BE2C (cell line): ENCODE data around the gene KCNK4.

Experiments used
- DNase-seq: peaks from one replicate; pipeline ENCODE4 v3.0.0-alpha.2; 2020
- H3K27me3 ChIP-seq: fragments of 250-450 bp; sonication (Bioruptor Pico); 2 replicates; pipeline ENCODE4 v1.5.1; 2020; ENCODE audit warnings: mild to moderate bottlenecking
- H3K36me3 ChIP-seq: fragments of 250-450 bp; sonication (Bioruptor Pico); 2 replicates; pipeline ENCODE4 v1.5.1; 2020; ENCODE audit warnings: mild to moderate bottlenecking
- H3K4me1 ChIP-seq: fragments of 250-450 bp; sonication (Bioruptor Pico); 2 replicates; pipeline ENCODE4 v1.5.1; 2020
- H3K4me3 ChIP-seq: 2 replicates; pipeline ENCODE4 v1.5.1; 2011; ENCODE audit warnings: low read depth, low read length
- H3K9me3 ChIP-seq: fragments of 250-450 bp; sonication (Bioruptor Pico); 2 replicates; pipeline ENCODE4 v1.5.1; 2020
- TF ChIP-seq, protein P1 (sequence below): IDR thresholded peaks from 2 replicates; pipeline ENCODE4 v1.5.1; 2012; ENCODE audit warnings: mild to moderate bottlenecking, low read depth, low read length

Gene KCNK4

DNA sequence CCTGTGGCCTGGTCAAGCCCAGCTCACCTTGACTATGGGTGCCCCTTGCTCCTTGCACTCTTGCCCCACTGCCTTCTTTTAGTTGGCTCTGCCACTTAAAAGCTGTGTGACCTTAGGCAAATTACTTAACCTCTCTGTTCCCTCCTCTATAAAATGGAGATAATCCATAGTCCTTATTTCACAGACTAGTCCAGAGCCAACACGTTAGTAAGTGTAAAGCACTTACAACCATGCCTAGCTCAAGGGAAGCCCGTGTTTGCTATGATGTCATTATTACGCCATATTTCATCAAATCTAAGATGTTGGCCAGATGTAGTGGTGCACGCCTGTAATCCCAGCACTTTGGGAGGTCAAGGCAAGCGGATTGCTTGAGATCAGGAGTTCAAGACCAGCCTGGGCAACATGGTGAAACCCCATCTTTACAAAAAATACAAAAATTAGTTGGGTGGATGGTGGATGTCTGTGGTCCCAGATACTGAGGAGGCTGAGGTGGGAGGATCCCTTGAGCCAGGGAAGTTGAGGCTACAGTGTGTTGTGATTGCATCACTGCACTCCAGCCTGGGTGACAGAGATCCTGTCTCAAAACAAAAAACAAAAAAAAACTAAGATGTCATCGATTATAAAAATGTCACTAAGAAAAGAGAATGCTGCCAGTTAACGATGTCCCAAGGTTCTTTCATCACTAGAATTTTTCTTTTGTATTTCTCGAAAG, 46.6 kb downstream of the KCNK4 start:
- H3K4me1 ChIP-seq, result no peaks in the 10 kb centered on the region
- H3K4me3 ChIP-seq, result no peak overlapping the region
- TF ChIP-seq, protein P1, sequence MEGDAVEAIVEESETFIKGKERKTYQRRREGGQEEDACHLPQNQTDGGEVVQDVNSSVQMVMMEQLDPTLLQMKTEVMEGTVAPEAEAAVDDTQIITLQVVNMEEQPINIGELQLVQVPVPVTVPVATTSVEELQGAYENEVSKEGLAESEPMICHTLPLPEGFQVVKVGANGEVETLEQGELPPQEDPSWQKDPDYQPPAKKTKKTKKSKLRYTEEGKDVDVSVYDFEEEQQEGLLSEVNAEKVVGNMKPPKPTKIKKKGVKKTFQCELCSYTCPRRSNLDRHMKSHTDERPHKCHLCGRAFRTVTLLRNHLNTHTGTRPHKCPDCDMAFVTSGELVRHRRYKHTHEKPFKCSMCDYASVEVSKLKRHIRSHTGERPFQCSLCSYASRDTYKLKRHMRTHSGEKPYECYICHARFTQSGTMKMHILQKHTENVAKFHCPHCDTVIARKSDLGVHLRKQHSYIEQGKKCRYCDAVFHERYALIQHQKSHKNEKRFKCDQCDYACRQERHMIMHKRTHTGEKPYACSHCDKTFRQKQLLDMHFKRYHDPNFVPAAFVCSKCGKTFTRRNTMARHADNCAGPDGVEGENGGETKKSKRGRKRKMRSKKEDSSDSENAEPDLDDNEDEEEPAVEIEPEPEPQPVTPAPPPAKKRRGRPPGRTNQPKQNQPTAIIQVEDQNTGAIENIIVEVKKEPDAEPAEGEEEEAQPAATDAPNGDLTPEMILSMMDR, result no peak
- H3K9me3 ChIP-seq, result no peaks in the 10 kb centered on the region
- DNase-seq, result no peak
- H3K27me3 ChIP-seq, result no peaks in the 10 kb centered on the region
- H3K36me3 ChIP-seq, result no peaks in the 10 kb centered on the region

DNA sequence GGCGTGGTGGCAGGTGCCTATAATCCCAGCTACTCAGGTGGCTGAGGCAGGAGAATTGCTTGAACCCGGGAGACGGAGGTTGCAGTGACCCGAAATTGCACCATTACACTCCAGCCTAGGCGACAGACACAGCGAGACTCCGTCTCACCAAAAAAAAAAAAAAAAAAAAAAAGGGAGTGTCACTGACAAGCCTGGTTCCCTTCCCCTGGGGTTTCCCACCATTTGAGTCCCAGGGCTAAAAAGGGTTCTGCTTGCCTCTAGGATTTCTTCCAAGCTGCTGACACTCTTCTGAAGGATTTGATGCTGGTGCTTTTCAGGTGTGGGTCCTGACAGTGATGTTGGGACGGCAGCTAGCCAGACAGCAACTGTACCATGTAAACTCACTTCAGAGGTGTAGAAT, 47.6 kb downstream of the KCNK4 start:
- Histone ChIP-seq H3K27me3 (no peaks in the 10 kb centered on the region), H3K9me3 (no peaks in the 10 kb centered on the region), H3K4me3 (no peak overlapping the region), H3K4me1 (no peaks in the 10 kb centered on the region), H3K36me3 (no peaks in the 10 kb centered on the region)
- TF ChIP-seq, protein P1, result no peak
- no peak for DNase-seq

DNA sequence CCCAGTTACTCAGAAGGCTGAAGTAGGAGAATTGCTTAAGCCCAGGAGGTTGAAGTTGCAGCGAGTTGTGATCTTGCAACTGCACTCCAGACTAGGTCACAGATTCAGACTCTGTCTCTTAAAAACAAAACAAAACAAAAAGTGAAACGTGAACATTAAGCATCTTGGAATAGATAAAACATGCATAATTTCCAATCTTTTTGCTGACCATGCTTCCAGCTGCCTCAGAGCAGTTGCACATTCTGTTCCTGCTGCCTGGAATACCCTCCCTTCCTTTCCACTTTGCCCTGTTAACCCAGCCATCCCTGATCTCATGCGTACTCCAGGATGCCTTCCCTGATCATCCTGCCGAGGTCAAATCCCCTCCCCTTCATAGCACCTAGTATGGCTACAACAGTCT, 48.2 kb downstream of the KCNK4 start:
- Histone ChIP-seq H3K4me3 (no peak overlapping the region), H3K9me3 (no peaks in the 10 kb centered on the region), H3K36me3 (no peaks in the 10 kb centered on the region), H3K4me1 (no peaks in the 10 kb centered on the region), H3K27me3 (no peaks in the 10 kb centered on the region)
- no peak for DNase-seq
- TF ChIP-seq, protein P1, result no peak

DNA sequence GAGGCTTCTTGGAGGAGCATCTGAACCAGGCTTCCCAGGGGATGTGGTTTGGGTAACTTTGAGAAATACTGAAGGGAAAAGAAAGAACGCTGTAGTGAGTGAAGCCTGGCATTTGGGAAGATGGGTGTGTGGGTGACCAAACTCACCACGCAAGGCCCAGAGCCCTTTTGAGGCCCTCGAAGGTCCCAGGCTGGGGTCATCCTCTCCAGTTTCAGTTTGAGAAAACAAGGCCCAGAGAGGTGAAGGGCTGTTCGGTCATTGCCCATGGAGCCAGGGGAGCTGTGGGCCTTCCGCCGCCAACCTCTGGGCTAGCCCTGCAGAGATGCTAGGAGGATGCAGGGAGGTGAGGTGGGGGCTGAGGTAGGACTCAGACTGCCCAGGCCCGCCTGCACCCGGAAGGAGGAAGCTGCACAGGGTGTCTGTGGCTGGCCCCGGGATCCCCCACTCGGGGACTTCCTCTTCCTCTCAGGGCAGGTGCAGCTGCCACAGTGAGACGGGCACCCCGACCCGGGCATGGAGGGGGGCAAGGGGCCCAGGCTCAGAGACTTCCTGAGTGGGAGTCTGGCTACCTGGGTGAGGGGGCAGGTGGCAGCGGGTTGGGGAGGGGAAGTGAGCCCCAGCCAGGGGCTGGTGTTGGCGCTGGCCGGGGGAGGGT, 48.8 kb downstream of the KCNK4 start, which contains the start of gene CCDC88B:
CCDC88B (plus strand) TSS at position 451 of the 655 bp plus-strand sequence; CDS start at position 514, 63 bp downstream.
- no peaks in the 10 kb centered on the region for H3K27me3 ChIP-seq
- H3K9me3 ChIP-seq, result no peaks in the 10 kb centered on the region
- no peaks in the 10 kb centered on the region for H3K4me1 ChIP-seq
- H3K36me3 ChIP-seq, result no peaks in the 10 kb centered on the region
- no peak within 1 kb of the TSS for H3K4me3 ChIP-seq
- DNase-seq, result no peak
- TF ChIP-seq, protein P1, result no peak

DNA sequence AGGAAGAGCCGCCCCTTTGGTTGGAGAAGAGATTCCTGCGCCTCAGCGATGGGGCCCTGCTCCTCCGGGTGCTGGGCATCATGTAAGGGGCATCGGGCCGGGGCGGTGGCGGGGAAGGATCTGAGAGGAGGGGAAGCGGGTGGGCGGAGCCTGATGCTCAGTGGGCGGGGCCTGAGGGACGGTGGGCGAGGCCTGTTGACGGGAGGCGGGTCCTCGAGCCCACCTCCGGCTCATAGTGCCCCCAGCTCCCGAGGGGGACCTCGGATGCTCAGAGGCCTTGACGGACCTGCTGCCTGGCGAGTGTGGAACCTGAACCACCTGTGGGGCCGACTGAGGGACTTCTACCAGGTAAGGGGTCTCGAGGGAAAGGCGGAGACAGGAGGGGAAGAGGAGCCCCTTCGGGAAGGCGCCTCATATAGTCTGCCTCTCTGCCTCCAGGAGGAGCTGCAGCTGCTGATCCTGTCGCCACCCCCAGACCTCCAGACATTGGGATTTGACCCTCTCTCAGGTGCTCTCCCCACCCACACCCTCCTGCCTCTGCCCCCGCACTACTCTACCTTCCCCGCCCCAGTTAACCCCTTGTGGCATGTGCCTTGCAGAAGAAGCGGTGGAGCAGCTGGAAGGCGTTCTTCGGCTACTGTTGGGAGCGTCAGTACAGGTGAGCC, 49.7 kb downstream of the KCNK4 start:
- no peak overlapping the region for H3K4me3 ChIP-seq

More for the DNA sequence above, 49.7 kb downstream of the KCNK4 start:
- no peaks in the 10 kb centered on the region for H3K27me3 ChIP-seq
- TF ChIP-seq, protein P1, result no peak
- no peaks in the 10 kb centered on the region for H3K4me1 ChIP-seq
- H3K9me3 ChIP-seq, result no peaks in the 10 kb centered on the region
- H3K36me3 ChIP-seq, result no peaks in the 10 kb centered on the region
- peak; percentile 38 for DNase-seq
